Tibial nerve (tissue), 3 donors: ENCODE results near the gene DISP3.

Experiments used
- CTCF ChIP-seq, 5 experiments: fragments of 200-600 bp in 3 of 5; fragments of 450-650 bp in 2 of 5; sonication (generic) in 3 of 5; IDR thresholded peaks; one replicate each; pipeline ENCODE4 v1.5.1; 2016 to 2019; ENCODE audit warnings: antibody characterized with exemption in 5 of 5, mild to moderate bottlenecking in 3 of 5, moderate library complexity in 2 of 5
- POLR2A ChIP-seq, 2 donors: fragments of 450-650 bp; IDR thresholded peaks; one replicate each; pipeline ENCODE4 v1.6.1; 2017; ENCODE audit warnings: antibody characterized with exemption in 2 of 2, mild to moderate bottlenecking in 2 of 2, moderate library complexity in 2 of 2

- no peak for TF ChIP-seq CTCF (IDR thresholded peaks at IDR 0.05)
- no peak for TF ChIP-seq POLR2A (IDR thresholded peaks at IDR 0.05)
Observed at GRCh38 chr1:11525516-11525915, 46.6 kb downstream of the DISP3 start.
